Fibroblast of pulmonary artery (primary cell): ENCODE results near the gene CPOX.
A peak's percentile ranks its signal among the peaks of the same experiment; 100 is the strongest.

Experiments used
- DNase-seq: peaks from one replicate; pipeline ENCODE4 v3.0.0-alpha.2; 2010; ENCODE audit warnings: low read depth
- H3K4me3 ChIP-seq: replicated peaks from 2 replicates; pipeline ENCODE4 v1.5.1; 2011; ENCODE audit warnings: low read depth, mild to moderate bottlenecking, control low read depth, low read length, moderate library complexity
- CTCF ChIP-seq: IDR thresholded peaks from 2 replicates; pipeline ENCODE4 v1.5.1; 2011; ENCODE audit warnings: mild to moderate bottlenecking, control low read depth, low read length, inconsistent platforms; ENCODE audit errors: missing control alignments

The CPOX gene

GRCh38 chr3:98617841-98618240 lies 24.4 kb upstream of the CPOX start:
- DNase-seq = no peak
- H3K4me3 ChIP-seq = no peak overlapping the region
- TF ChIP-seq CTCF = no peak

GRCh38 chr3:98613616-98614015 lies 20.2 kb upstream of the CPOX start:
- TF ChIP-seq CTCF = no peak
- no peak overlapping the region for H3K4me3 ChIP-seq
- peak; percentile 29 for DNase-seq

GRCh38 chr3:98612996-98613517 lies 19.6 kb upstream of the CPOX start:
- no peak overlapping the region for H3K4me3 ChIP-seq
- DNase-seq = no peak
- TF ChIP-seq CTCF = no peak

GRCh38 chr3:98612587-98612986 lies 19.2 kb upstream of the CPOX start:
- TF ChIP-seq CTCF = peak; percentile 5
- peak; percentile 11 for DNase-seq
- no peak overlapping the region for H3K4me3 ChIP-seq

GRCh38 chr3:98608029-98608428 lies 14.6 kb upstream of the CPOX start:
- H3K4me3 ChIP-seq = no peak overlapping the region
- DNase-seq = no peak
- TF ChIP-seq CTCF = no peak

- DNase-seq = no peak
- no peak overlapping the region for H3K4me3 ChIP-seq
- TF ChIP-seq CTCF = no peak
Observed at GRCh38 chr3:98603580-98603979, 10.2 kb upstream of the CPOX start.

GRCh38 chr3:98602078-98602678 lies 8.8 kb upstream of the CPOX start:
- peak; percentile 86 for DNase-seq

More at GRCh38 chr3:98602078-98602678, 8.8 kb upstream of the CPOX start:
- no peak overlapping the region for H3K4me3 ChIP-seq
- TF ChIP-seq CTCF = peak; percentile 85
